Frontal cortex (tissue), 4 donors: ENCODE results near the gene CPEB1. TPM values are rescaled to one million over a fixed set of nuclear protein-coding genes. Genes with fewer than 3 reads are reported as not detected.
"Not testable (repeated sequence)": the region's sequence is repeated elsewhere in the genome, so short reads cannot be mapped to it uniquely, and the experiment has no call there.

Experiments used
- DNase-seq, 2 donors: peaks; one replicate each; pipeline ENCODE4 v3.0.0; 2012; ENCODE audit warnings: low spot score in 2 of 2
- FAIRE-seq: peaks from 2 replicates; lab custom pipeline; 2012; peaks lifted over from hg19 to GRCh38; lab: Jason Lieb, UNC
- total RNA-seq: library from RNA; depleted of rRNA; stranded (reverse); fragments of >200 nt; gene quantifications from one replicate; pipeline ENCODE4 v1.2.3, GENCODE V29; 2014
- donor health status: control.
- donor health status: control.
- donor health status: control.

The CPEB1 gene
- total RNA-seq, 1 donor from 2014 or later: 2.0 TPM

DNA sequence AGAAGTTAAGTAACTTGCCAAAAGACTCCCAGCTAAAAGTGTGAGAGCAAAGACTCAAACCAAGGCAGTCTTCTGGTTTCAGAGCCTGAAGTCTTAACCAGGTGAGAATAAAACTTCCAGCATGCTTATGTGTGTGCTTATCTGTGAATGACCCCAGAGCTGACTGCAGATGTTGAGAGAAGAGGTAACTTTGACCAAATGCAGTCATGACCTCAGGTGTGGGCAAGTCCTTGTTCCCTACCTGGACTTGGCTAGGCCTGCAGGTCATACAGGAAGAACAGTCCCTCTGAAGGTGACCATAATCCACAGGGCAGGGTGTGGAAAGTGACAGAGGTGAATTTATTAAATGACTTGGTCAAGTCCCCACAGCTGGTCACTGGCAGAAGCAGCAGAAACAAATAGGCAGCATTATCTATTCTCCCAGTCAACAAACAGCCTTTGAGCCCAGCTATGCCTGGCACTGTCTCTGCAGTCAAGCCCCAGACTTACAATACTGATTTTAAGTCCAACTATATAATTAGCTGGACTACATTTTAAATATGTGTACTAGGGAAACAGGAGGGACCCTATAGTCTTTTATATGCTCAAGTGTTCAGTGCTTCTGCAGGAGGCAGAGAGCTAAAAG, 3.0 kb upstream of the CPEB1 start:
- FAIRE-seq (no peak), DNase-seq (peak; percentile 39 to 60)

DNA sequence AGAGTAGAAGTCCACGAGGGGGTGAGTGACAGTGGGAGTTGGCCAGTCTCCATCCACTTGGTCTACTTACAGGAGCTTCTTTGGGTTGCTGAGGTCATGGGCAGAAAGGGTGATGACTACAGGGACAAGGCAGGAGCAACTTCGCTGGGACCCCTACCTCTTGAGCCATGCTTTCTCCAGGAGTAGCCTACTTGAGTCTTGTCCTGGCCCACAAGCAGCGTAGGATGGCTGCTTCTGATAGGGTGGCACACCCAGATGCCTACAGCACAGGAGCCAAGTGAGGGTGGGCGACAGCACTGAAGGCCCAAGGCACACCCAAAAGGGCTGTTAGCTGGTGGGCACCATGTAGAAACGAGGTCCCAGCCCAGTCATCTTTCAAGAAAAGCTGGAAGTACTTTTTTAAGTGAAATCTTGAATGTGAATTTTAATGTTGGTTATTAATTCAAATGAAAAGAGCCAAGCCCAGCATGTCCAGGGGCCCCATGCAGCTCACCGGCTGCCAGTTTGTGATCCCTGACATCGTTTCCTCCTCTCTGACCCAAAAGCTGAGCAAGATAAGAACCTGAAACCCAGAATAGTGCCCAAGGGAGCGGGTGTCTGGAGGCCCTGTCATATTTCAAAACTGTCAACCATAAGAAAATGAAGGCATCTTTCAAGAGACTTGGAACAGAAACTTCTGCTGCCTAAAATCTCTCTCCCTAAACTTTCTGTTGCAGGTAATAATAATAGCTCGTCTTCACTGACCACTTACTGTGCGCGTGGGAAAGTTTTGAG, 2.2 kb upstream of the CPEB1 start:
- DNase-seq (no peak), FAIRE-seq (no peak)

DNA sequence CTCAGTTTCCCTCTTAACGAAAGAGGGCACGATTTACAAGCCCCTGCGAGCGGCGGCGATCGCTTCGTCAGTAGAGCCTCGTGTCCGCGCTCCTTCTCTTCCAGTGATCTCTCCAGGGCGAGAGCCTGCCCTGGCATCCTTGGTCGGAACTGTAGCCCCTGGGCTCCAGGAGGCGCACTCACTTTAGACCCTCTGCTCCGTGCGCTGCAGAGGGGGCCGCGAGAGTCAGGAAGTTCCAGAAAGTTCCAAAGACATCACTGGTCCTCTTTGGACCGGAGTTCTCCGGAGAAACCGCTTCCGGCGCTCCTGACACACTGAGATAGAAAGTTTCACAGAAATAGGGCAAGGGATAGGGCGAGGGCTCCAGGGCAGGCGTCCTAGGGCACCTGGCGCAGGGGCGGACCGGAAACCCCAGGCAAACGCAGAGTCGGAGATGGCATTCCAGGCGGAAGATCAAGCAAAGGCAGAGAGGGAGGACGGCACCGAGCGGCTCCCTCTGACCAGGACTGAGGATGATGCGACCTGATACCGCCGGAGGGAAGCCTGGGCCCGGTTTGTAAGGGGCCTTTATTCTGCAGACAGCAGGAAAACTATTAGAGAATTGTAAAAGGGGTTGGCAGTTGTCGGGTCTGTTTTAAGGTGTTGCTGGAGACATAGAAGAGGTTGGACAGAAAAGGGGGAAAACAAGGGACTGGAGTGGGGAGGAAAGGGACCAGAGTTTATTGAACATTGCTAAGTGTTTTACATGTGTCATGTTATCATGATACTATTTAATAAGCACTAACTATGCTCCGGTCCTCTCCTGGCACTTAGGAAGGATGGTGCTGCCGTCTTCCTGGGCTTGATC, 1.3 kb upstream of the CPEB1 start:
- peak in 1 of 2 donors; percentile 36 for DNase-seq

DNA sequence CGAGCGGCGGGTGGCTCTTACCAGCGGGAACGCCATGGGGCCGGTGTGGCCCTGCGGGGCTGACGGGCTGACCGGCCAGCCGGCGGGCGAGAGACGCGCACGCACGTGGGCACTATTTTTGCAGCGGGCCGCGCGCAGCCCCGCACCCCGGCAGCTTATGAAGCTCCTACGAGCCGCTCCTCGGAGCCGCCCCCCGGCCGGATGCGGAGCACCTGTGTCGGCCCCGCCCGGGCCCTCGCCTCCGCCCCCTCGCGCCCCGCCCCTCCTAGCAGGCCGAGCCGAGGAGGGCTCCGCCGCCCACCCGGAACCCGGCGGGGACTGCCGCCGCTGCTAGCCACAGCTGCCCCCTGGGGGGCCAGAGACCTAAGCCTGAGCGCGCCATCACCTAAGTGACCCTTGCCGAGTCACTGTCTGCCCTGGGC, 683 bp upstream of the CPEB1 start:
- no peak for FAIRE-seq
- DNase-seq: peak in 1 of 2 donors; percentile 56

More for the DNA sequence above, 1.3 kb upstream of the CPEB1 start:
- no peak for FAIRE-seq

DNA sequence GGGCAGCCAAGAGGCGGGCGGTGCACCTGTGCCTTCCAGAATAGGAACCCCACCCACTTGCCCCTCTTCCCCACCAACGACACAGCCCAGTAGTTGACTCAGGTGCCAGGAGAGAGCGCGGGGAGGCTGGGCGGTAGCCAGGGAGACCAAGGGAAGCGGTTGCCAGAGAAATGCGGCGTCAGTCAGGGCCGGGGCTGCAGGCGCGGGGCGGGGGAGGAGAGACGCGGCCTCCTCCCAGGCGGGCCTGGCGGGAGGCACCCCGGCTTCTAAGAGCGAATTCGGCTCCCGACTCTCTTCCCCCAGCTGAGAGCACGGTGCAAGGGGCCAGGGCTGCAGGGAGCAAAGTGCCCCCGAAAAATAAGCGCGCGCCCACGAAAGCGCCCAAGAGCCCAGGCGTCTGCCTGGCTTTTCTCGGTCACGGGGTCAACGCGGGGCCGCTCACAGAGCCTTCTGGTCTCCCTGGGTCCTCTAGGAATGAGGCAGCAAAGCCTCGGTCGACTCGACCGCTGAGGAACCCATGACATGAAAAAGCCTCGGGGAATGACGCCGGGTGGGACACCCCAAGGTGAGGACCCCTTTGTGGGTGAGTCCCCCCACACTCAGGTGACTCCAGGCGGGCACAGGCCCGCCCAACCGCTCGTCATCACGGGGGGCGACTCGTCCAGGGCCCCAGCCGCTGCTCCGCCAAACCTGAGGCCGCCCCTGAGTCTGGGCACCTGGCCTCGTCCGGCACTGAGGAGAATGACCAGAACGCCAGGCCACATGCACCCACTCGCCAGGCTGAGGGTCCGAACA, 716 bp downstream of the CPEB1 start:
- peak; percentile 31 to 38 for DNase-seq
- no peak for FAIRE-seq

DNA sequence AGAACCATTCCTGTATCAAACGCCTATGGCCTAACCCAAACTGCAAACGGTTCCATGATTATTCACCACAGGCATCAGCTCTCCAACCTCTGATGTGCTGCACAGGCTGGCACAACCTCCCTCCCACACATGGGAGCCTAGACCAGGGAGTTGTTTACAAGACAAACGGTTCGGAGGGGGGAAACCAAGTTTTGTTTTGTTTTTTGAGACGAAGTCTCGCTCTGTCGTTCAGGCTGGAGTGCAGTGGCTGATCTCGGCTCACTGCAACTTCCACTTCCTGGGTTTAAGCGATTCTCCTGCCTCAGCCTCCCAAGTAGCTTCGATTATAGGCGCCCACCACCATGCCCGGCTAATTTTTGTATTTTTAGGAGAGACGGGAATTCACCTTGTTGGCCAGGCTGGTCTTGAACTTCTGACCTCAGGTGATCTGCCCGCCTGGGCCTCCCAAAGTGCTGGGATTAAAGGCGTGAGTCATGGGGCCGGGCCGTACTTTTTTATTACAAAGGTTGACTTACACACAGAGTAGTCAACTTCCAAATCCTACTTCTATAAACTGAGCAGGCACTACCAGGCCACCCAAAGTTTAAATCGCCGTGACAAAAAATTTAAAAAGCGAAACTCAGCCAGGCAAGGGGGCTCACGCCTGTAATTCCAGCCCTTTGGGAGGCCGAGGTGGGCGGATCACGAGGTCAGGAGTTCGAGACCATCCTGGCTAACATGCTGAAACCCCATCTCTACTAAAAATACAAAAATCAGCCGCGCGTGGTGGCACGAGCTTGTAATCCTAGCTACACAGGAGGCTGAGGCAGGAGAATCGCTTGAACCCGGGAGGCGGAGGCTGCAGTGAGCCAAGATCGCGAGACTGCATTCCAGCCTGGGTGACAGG, 2.0 kb downstream of the CPEB1 start:
- FAIRE-seq, DNase-seq: not testable (repeated sequence)

DNA sequence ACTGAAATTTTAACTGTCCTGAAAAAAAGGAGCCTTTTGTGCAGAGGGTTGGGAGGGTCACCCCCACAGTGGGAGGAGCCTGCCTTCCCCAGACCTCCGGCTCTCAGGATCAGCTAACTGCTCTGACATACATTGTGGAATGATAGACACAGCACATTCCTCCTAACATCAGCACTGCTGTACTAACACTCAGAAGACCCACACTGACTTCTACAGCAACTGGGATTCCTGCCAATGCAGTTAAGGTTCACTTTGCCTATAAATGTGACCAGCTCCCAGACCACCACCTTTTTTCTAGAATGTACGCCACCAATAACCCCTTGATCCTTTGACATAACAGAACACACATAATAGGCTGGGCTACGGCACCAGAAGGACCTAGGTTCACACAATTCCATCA, 3.2 kb downstream of the CPEB1 start:
- no peak for FAIRE-seq
- DNase-seq: no peak

DNA sequence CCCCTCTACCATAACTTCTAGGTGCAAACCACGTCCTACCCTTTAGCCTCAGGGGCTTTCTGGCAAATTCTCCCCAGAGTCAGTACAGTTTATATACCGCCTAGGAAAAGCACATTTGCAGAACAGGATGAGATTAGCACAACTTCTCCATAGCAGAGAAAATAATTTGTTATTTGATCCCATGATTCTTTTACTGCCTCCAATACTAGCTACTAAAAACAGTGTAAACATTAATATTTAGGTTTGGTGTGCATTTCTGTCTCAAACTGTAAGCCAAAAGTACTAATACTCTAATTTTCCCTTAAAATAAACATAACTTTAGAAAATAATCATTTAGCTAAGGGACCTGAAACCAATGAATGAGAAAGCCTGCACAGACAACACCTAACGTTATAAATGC, 4.5 kb downstream of the CPEB1 start:
- no peak for FAIRE-seq
- no peak for DNase-seq

DNA sequence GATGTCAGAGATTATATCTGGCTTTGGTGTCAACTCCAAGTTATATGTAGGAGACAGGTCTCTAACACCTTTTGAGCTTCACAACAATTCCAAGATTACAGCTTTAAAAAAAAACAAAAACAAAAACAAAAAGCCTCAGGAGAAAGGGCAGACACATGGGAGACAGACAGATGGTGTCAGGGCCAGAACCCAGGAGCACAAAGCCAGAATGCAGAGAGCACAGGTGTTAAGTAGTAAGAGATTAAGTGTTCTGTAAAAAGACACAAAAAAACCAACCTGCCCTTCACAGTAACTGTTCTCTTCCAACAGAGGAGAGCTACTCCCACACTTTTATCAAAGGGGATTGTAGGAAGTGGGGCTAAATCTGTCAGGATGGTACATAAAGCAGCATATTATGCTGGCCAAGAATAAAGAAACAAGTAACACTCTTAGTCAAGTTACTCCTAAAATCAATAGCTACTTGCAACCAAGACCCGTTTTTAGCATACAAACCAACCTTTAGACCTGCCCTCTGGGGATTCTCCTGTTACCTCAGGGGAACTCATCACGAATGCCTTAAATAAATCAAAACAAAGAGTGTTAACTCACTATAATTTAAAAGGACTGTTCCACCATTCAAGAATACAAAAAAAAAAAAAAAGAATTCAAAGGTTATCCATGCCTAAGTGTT, 5.9 kb downstream of the CPEB1 start:
- no peak for DNase-seq
- FAIRE-seq: no peak

DNA sequence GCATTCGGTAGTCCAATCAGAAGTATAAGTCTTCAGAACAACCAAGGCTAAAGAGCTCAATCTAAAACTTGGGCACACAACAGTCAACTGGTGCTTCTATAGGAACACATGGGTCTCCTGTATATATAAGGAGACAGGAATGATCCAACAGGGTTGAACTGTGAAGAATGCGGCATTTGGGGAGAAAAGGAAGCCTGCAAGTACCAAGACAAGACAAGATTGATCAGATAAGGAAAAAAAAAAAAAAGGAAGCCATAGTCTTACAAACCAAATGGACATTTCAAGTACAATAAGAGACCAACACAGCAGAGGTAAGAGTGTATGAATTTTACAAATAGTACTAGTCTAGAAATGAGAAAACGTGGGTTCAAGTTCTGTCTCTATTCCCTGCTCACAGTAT, 6.5 kb downstream of the CPEB1 start:
- DNase-seq (no peak), FAIRE-seq (no peak)

DNA sequence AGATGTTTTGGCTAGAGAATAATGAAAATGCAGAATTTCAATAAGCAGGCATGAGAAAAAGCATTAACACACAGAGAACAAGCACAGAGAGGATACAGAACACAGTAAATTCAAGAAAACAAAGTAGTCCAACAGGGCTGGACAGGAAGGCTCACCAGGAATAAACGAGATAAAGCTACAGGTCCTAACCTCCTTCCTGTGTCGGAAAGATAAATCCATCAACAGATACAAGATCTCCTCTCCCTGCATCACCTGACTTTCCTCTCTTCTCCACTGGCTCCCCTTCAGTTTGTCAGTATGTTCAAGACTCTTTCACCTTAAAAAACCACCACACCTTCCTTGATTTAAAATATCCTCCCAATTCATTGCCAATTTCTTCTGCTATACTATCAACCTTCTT, 11.4 kb downstream of the CPEB1 start:
- FAIRE-seq (no peak), DNase-seq (no peak)

DNA sequence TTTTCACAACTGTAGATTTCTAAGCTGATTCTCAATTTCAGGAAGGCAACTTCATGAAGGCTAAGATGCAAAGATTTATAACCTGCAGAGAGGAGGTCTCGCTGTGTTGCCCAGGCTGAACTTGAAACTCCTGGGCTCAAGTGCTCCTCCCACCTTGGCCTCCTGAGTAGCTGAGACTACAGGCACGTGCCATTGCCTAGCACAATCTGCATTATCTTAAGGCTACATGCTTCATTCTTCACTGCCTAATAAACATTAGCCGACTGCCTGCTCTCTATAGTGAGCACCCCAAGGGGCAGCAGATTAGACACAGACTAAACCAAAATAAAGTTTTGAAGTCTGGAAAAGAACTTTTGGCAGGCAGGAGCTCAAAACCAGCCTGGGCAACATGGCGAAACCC, 17.1 kb downstream of the CPEB1 start:
- no peak for DNase-seq
- FAIRE-seq: no peak

DNA sequence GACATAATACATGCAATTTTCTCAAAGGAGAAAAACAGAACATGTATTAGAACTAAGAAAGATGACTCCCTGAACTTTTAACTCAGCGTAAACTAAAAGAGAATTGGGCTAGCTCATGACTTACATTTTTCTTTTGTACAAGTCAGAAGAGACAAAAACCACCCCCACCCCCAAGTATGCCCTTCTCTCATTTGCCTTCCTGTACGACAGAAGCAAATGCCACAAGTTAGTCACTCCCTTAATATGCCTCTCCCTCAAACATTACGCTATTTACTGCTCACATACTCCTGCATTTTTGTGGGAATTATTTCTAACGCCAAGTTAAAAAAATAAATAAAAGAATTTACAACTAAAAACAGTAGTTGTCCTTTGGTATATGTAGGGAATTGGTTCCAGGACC, 22.0 kb downstream of the CPEB1 start:
- DNase-seq (no peak), FAIRE-seq (no peak)

DNA sequence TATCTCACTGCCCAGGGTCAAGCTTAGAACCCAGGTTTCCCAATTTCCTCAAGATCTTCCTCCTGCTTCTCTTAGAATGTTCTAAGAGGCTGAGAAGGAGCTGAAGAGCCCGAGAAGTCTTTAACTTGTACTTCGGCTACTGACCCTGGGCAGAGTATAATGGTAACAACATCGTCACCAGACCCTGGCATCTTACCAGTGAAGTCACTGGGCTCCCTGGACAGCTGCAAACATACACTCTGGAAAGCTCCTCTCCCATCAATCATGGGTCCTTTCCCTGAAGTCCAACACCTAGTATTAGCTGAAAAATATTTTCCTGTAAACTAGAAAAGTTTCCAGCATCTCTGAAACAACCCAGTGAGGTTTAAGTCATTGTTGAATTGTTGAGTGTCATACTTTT, 22.7 kb downstream of the CPEB1 start:
- no peak for DNase-seq
- no peak for FAIRE-seq

DNA sequence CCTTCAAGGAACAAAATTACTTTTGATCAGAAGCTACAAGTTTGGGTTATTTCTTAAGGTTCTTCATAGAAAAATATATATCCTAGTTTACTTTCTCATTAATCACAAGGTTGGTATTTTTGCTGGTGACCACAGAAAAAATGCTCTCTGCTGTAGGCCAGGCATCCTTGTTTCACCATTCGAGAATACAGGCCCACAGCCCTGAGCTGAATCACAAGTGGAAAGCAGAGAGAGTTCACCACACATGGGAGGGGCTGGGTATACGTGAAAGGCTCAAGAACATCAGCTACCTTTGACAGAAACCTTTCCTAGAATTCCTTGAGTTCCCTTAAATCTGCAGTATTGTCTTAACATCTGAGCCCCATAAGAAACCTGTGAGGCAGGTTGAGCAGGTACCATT, 23.2 kb downstream of the CPEB1 start:
- FAIRE-seq (no peak), DNase-seq (no peak)

DNA sequence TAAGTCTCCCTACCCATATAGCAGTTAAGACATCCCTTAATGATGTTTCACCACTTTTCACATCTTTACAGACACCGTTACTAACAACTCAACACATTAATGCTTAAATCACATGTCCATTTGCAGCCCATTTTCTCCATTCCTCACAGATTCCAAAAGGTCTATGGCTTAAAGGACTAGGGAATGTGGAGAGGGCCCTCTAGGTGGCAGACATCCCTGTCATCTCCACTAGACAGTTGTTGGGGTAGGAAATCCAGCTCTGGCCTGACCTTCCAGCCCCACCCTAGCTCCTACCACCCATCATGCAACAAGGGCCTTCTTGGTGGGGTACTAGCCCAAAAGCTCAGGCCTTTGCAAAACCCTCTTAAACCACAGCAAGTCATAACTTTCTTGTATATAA, 25.2 kb downstream of the CPEB1 start:
- FAIRE-seq (no peak), DNase-seq (no peak)

DNA sequence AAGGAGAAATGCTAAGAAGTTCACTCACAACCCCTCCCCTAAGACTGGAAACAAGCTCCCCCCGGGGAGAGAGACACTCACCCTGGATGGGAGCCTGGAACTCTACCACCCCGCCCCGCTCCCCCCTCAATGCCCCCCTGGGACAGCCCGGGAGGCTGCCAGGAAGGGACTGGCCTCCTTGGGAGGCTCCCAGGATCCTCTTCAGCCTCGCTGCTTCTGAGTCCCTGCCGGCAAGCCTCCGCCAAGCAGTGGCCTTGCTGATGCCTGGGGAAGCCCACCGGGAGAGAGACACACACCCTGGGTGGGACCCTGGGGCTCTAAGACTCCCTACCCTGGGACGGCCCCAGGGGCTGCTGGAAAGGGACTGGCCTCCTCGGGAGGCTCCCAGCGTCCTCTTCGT, 33.4 kb downstream of the CPEB1 start:
- DNase-seq: no peak

DNA sequence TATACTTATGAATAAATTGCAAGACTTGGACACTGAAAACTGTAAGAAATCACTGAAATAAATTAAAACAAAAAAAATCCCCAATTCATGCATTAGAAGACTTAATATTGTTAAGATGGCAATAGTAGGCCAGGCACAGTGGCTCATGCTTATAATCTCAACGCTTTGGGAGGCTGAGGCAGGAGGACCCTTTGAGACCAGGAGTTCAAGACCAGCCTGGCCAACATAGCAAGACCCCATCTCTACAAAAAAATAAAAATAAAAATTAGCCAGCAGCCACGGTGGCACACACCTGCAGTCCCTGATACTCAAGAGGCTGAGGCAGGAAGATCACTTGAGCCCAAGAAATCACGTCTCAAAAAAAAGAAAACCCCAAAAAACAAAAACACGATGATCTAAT, 35.8 kb downstream of the CPEB1 start:
- FAIRE-seq (no peak), DNase-seq (no peak)

More for the DNA sequence above, 33.4 kb downstream of the CPEB1 start:
- FAIRE-seq: no peak
